Kidney (tissue), 14 donors: ENCODE results near the gene TYW5. TPM values are rescaled to one million over a fixed set of nuclear protein-coding genes. Genes with fewer than 3 reads are reported as not detected.

Source experiments
- DNase-seq, 5 donors: peaks; one replicate each; pipeline ENCODE4 v3.0.0-alpha.2; 2013 to 2020
- FAIRE-seq: peaks from 2 replicates; lab custom pipeline; 2012; peaks lifted over from hg19 to GRCh38; lab: Jason Lieb, UNC
- H3K27ac ChIP-seq, 2 donors: one replicate each; pipeline ENCODE4 v1.7.0; 2013; ENCODE audit warnings: low read depth in 2 of 2, low read length in 2 of 2, inconsistent platforms in 1 of 2
- H3K27me3 ChIP-seq: one replicate; pipeline ENCODE4 v1.7.1; 2013; ENCODE audit warnings: low read length, inconsistent platforms; ENCODE audit not compliant: control insufficient read depth, insufficient read depth
- H3K36me3 ChIP-seq, 3 donors: one replicate each; pipeline versions ENCODE4 v1.7.0 to v1.7.1; 2013; ENCODE audit warnings: low read length in 3 of 3, control low read depth in 1 of 3, inconsistent platforms in 1 of 3; ENCODE audit not compliant: insufficient read depth in 3 of 3, control insufficient read depth in 2 of 3
- H3K4me1 ChIP-seq, 3 donors: one replicate each; pipeline versions ENCODE4 v1.7.0 to v1.7.1; 2013; ENCODE audit warnings: low read length in 3 of 3, inconsistent platforms in 1 of 3, low read depth in 1 of 3; ENCODE audit not compliant: control insufficient read depth in 2 of 3, insufficient read depth in 2 of 3
- H3K4me3 ChIP-seq, 3 donors: one replicate each; pipeline versions ENCODE4 v1.7.0 to v1.8.1; 2013; ENCODE audit warnings: low read length in 3 of 3, control low read depth in 1 of 3, inconsistent platforms in 1 of 3
- H3K9ac ChIP-seq, 3 donors: one replicate each; pipeline versions ENCODE4 v1.7.0 to v1.7.1; 2013; ENCODE audit warnings: low read length in 3 of 3, control low read depth in 1 of 3, inconsistent platforms in 1 of 3
- H3K9me3 ChIP-seq, 3 donors: one replicate each; pipeline versions ENCODE4 v1.7.0 to v1.7.1; 2013; ENCODE audit warnings: low read length in 3 of 3, control low read depth in 1 of 3, inconsistent platforms in 1 of 3; ENCODE audit not compliant: control insufficient read depth in 2 of 3, insufficient read depth in 1 of 3
- intact Hi-C: fragments of 100-400 bp; cut with DNase I; formaldehyde crosslinking; loops from one replicate; pipeline ENCODE4 v1.11.1; 2022
- polyA plus RNA-seq: library from polyadenylated mRNA; stranded (reverse); fragments of 350-450 nt; fragmentation: Illumina TruSeq; extraction: RNeasy Lipid Tissue Mini Kit (QIAGEN cat#74804); gene quantifications from one replicate; pipeline ENCODE4 v1.2.3, GENCODE V29; 2014; ENCODE audit warnings: low read depth, low replicate concordance; ENCODE audit not compliant: insufficient read depth
- total RNA-seq: library from RNA; stranded (reverse); fragmentation: NEBNext Ultra II Directional; extraction: Animal tissue kit (Norgen Biotek cat#: 25700); gene quantifications from one replicate; pipeline ENCODE4 v1.2.1, GENCODE V29; 2021
- TF ChIP-seq, protein P1 (sequence below): IDR thresholded peaks from 3 replicates; pipeline ENCODE4 v1.5.1; 2012; ENCODE audit warnings: mild to moderate bottlenecking, moderate library complexity, borderline replicate concordance; ENCODE audit not compliant: insufficient read depth; ENCODE audit errors: extremely low read depth
- donor health status: control.
- donor health status: control.
- donor health status: control.
- donor health status: control.
- donor health status: control.
- donor health status: DM: yes; HTN: yes; CAD: no.
- donor health status: Normal renal cell carcinoma (clear cell type).

Gene TYW5
- total and polyA plus RNA-seq, 2 donors from 2014 or later, result 6.8 to 8.0 TPM

DNA sequence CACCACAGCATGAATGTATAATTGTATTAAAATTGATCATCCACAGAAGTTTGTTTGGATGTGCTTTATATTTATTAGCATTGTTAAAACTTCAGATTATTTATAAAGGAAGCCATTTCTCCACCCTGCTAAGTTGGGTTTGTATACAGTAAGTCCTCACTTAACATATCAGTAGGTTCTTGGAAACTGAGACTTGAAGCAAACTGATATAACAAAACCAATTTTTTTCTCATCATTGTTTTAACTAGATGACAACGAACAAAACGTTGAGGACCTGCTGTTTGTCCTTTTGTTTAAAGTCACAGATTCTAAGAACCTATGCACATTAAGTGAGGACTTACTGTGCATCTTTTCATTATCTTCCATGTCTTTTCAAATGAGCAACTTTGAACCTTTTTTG is 27.1 kb downstream of the TYW5 start:
- H3K27me3 ChIP-seq, result no peaks in the 10 kb centered on the region

GRCh38 chr2:199926806-199927205 is 28.5 kb downstream of the TYW5 start:
- intact Hi-C loops, result no loop called here
- Histone ChIP-seq H3K27me3 (no peaks in the 10 kb centered on the region), H3K27ac (no peak overlapping the region), H3K4me1 (no peaks in the 10 kb centered on the region), H3K36me3 (peaks cover 0 to 9% (median 3%) of the 10 kb centered on the region in 3 donors), H3K9ac (no peak overlapping the region), H3K9me3 (no peaks in the 10 kb centered on the region), H3K4me3 (no peak overlapping the region)
- DNase-seq (no peak), FAIRE-seq (no peak)
- TF ChIP-seq, protein P1, sequence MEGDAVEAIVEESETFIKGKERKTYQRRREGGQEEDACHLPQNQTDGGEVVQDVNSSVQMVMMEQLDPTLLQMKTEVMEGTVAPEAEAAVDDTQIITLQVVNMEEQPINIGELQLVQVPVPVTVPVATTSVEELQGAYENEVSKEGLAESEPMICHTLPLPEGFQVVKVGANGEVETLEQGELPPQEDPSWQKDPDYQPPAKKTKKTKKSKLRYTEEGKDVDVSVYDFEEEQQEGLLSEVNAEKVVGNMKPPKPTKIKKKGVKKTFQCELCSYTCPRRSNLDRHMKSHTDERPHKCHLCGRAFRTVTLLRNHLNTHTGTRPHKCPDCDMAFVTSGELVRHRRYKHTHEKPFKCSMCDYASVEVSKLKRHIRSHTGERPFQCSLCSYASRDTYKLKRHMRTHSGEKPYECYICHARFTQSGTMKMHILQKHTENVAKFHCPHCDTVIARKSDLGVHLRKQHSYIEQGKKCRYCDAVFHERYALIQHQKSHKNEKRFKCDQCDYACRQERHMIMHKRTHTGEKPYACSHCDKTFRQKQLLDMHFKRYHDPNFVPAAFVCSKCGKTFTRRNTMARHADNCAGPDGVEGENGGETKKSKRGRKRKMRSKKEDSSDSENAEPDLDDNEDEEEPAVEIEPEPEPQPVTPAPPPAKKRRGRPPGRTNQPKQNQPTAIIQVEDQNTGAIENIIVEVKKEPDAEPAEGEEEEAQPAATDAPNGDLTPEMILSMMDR, result no peak

More for the DNA sequence above, 27.1 kb downstream of the TYW5 start:
- intact Hi-C loops, result no loop called here
- Histone ChIP-seq H3K27ac (no peak overlapping the region), H3K4me3 (no peak overlapping the region), H3K4me1 (no peaks in the 10 kb centered on the region), H3K9me3 (no peaks in the 10 kb centered on the region), H3K36me3 (peaks cover 3 to 21% (median 6%) of the 10 kb centered on the region in 3 donors), H3K9ac (no peak overlapping the region)
- no peak for FAIRE-seq
- TF ChIP-seq, protein P1, result no peak
- DNase-seq, result no peak

DNA sequence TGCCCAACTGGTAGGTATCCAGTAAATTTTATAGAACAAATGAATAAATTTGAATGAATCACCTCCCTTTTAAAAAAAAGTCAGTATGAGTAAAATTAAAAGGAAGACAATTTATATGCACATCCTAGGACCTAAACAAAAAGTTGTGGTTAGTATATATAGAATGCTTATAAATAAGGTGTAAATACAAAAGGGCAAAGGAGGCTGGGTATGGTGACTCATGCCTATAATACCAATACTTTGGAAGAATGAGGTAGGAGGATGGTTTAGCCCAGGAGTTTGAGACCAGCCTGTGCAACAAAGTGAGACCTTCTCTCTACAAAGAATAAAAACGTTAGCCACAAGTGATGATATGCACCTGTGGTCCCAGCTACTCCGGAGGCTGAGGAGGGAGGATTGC is 31.4 kb downstream of the TYW5 start:
- DNase-seq, result no peak
- FAIRE-seq, result no peak
- Histone ChIP-seq H3K9ac (no peak overlapping the region), H3K36me3 (peaks cover 0 to 9% (median 5%) of the 10 kb centered on the region in 3 donors), H3K27me3 (no peaks in the 10 kb centered on the region), H3K27ac (no peak overlapping the region), H3K4me1 (no peaks in the 10 kb centered on the region), H3K4me3 (no peak overlapping the region), H3K9me3 (no peaks in the 10 kb centered on the region)
- TF ChIP-seq, protein P1, result no peak
- intact Hi-C loops, result no loop called here

- H3K4me3 ChIP-seq, result no peak overlapping the region
- no peaks in the 10 kb centered on the region for H3K4me1 ChIP-seq
- H3K36me3 ChIP-seq, result peaks cover 0 to 9% (median 5%) of the 10 kb centered on the region in 3 donors
- H3K27ac ChIP-seq, result no peak overlapping the region
- H3K9me3 ChIP-seq, result no peaks in the 10 kb centered on the region
- DNase-seq, result no peak
- FAIRE-seq, result no peak
- intact Hi-C loops, result no loop called here
- no peak overlapping the region for H3K9ac ChIP-seq
- no peaks in the 10 kb centered on the region for H3K27me3 ChIP-seq
- TF ChIP-seq, protein P1, result no peak
Measured at GRCh38 chr2:199922856-199923255, 32.4 kb downstream of the TYW5 start.
